Dermis blood vessel endothelial cell (primary cell): Measurements from ENCODE around the gene HBP1. TPM values are rescaled to one million over a fixed set of nuclear protein-coding genes. Genes with fewer than 3 reads are reported as not detected.
"Not testable (repeated sequence)": the region's sequence is repeated elsewhere in the genome, so short reads cannot be mapped to it uniquely, and the experiment has no call there.

Experiments
- DNase-seq: peaks from one replicate; pipeline ENCODE4 v3.0.0; 2010
- total RNA-seq: library from RNA; depleted of rRNA; stranded (reverse); fragments of >200 nt; gene quantifications from 2 replicates; pipeline ENCODE4 v1.2.3, GENCODE V29; 2014

Gene HBP1
- total RNA-seq, 1 donor from 2014 or later, result 207 TPM

GRCh38 chr7:107186240-107186639 is 17.4 kb downstream of the HBP1 start:
- no peak for DNase-seq

GRCh38 chr7:107187774-107188173 is 19.0 kb downstream of the HBP1 start:
- no peak for DNase-seq

- no peak for DNase-seq
Measured at GRCh38 chr7:107190090-107190489, 21.3 kb downstream of the HBP1 start.

DNA sequence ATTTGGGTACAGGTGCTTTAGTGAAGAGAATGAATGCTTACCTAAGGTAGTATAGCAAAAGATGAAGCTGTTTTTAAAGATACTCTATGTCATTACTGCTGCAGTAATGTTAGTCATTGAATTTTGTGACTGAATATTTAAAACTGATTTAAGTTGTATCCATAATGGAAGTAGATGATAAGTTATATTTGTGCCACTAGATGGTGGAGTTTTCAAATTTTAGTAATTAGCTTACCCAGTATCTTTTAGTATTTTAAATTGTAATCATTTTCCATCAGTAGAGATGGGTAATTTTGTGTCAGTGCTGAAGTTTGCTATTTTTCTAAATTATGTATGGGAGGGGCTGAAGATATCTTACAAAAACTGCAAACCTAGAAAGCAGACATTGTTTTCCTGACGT is 25.2 kb downstream of the HBP1 start:
- no peak for DNase-seq

GRCh38 chr7:107196834-107197610 is 28.2 kb downstream of the HBP1 start:
- no peak for DNase-seq

GRCh38 chr7:107201795-107202450 is 33.1 kb downstream of the HBP1 start:
- peak; percentile 67 for DNase-seq

- no peak for DNase-seq
Measured at GRCh38 chr7:107203607-107204006, 34.8 kb downstream of the HBP1 start.

GRCh38 chr7:107206136-107206535 is 37.3 kb downstream of the HBP1 start:
- DNase-seq, result no peak

DNA sequence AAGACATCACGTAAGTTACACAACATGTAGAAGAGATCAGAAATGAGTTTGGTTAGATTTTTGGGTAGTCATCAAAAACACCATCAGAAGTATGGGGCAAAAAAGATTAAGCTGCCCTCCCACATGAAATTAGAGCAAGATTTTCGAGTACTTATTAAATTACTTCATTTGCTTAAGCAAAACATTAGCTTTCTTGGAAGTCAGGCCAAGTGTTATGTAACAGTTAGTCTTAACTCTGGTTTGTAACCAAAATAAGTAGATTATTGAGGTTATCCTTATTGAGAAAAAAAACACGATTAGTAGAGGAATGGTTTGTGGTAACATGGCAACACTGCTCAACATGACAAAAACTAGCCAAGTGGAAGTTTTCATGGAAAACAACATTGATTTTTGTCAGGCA is 37.9 kb downstream of the HBP1 start:
- no peak for DNase-seq

DNA sequence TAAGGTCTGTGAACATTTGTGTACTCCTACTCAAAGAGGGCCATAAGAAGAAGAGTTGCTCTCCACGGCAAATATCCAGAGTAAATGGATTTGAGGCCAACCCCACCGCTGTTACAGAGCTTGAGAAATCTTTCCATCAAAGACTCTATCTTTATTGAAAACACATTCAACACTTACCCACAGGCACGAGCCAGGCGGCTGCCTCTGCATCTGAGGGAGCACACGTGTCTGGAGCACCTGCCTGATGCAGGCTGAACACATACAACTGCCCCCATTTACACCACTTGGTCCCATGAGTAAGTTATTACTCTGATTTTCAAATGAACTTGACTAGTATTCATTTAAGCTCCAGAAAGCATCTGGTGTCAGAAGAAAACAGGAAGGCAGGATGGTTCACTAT is 38.7 kb downstream of the HBP1 start:
- no peak for DNase-seq

DNA sequence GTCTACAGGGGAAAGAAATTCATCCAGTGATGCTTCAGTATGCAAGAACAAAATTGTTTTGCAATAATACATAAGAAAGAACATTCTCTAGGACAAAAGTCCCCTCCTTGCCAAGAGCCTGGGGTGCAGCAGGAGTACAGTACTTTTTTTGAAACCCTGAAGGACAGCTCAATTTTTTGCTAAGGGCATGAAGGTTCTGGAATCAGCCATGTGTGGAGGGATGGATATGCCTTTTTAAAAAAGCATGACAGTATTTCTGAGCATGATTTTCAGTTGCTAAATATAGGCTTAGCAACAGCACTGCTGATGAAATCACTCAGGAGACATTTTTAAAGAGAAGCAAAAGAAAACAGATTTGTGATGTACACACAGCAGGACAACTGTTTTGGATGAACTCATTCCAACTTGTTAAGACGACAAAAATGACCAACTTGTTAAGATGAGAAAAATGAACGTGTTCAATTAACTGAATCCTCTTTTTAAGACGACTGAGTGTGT is 39.3 kb downstream of the HBP1 start:
- DNase-seq, result no peak

GRCh38 chr7:107208563-107208962 is 39.8 kb downstream of the HBP1 start:
- DNase-seq, result no peak

GRCh38 chr7:107209565-107209964 is 40.8 kb downstream of the HBP1 start:
- no peak for DNase-seq

DNA sequence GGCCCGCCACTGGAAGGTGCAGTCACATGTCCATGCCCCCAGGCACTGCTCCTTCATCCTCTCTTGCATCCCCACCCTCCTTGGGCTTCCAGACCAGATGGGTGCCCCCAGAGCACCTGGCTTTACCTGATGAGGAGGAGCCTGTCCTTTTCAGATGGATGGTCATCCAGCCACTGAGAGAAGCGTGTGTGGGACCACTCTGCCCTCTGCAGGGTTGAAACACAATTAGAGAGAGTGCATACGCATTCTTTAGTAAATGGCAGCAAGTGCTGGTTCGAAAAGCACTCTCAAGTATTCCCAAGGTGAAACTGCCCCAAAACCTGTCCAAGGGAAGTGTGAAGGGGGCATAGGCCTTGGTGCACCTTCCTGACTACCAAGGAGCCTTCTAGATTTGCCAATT is 41.6 kb downstream of the HBP1 start:
- DNase-seq, result no peak

DNA sequence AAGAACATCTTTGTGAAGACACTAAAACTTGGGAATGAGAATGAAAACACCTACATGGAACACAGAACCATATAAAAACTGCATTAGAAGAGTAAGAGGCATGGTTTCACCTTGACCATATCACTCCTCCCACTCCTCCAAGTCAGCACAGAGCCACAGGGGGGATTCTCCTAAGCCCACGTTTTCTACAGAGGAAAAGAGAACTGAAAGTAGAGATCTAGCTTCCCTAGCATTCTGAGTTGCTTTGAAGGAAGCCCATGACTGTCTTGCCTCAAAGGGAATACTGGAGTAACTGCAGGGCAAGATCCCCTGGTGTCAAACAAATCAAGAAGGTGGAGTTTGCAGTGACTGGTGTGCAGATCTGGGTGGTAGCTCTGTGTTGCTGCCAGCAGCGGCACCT is 43.9 kb downstream of the HBP1 start:
- no peak for DNase-seq

- no peak for DNase-seq
Measured at GRCh38 chr7:107213193-107213788, 44.5 kb downstream of the HBP1 start.

DNA sequence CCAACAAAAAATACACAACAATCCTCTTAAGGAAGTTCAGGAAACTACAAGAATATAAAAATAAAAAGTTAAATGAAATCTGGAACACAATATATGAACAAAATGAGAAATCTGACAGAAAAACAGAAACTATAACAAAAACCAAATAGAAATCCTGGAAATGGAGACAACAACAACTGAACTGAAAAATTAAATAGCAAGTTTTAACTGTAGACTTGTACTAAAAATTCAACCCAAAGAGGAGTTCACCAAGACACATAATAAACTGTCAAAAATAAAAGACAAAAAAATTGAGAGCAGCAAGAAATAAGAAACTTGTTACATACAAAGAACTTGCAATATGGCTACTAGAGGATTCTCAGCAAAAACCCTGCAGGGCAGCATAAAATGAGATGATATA is 45.1 kb downstream of the HBP1 start:
- no peak for DNase-seq

DNA sequence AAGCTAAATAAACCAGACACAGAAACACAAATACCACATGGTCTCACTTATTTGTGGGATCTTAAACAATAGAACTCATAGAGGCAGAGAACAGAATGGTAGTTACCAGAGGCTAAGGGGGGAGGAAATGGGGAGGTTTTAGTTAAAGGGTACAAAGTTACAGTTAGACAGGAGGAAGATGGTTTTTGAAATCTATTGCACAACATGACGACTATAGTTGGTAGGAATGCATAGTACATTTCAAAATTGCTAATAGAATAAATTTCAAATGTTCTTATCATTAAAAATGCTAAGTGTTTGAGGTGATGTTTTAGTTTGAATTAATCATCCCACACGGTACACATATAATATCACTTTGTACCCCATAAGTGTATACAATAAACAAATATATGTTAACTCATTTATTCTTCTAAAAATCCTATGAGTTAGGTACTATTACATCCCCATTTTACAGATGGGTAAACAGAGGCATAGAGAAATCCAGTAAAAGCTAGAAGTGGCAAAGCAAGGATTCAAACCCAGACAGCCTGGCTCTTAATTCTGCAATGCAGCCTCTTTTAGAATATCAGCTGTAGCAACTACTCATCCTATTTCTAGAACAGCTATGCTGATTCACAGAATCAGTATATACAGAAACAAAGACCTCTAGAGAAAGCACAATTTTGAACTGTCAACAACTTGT is 50.9 kb downstream of the HBP1 start:
- no peak for DNase-seq

GRCh38 chr7:107220356-107220755 is 51.6 kb downstream of the HBP1 start:
- DNase-seq, result no peak

GRCh38 chr7:107220806-107221205 is 52.0 kb downstream of the HBP1 start:
- not testable (repeated sequence) for DNase-seq

- no peak for DNase-seq
Measured at GRCh38 chr7:107224374-107225223, 55.8 kb downstream of the HBP1 start.

- DNase-seq, result no peak
Measured at GRCh38 chr7:107228291-107228690, 59.5 kb downstream of the HBP1 start.
